ENCODE measurements around the gene ZKSCAN3. TPM values are rescaled to one million over a fixed set of nuclear protein-coding genes. Genes with fewer than 3 reads are reported as not detected.

Gene ZKSCAN3
- total and polyA plus RNA-seq, 2 of the 8 experiments (the other 6 are each of a cell fraction or from before 2014, with no cell fraction given) = 2.7 to 9.8 TPM

DNA sequence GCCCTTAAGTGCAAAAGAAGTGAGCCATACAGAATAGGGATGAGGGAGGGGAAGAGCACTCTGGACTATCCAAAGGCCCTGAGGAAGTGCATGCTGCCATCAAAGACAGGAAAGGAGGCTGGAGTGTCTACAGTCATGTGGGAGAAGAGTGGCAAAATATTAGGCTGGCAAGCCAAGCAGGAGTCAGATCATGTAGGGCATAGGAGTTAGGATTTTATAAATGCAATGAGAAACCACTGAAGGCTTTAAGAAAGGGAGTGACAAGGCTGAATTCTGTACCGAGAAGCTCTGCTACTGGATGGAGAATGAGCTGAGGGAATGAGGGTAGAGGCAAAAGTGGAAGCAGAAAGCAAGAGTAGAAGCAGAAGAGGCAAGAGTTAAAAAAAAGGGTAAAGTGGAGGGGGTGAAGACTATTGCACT lies 16.1 kb upstream of the ZKSCAN3 start:
- Histone ChIP-seq H3K14ac (ENCODE audit: insufficient read length) (no peak overlapping the region), H3K79me2 (ENCODE audit: control insufficient read depth in 1 of 2, insufficient read depth in 2 of 2, low read length in 2 of 2) (no peaks in the 10 kb centered on the region; a peak in 1 of 4 replicates), H2BK120ac (replicated peaks; ENCODE audit: low read depth, low read length) (no peak overlapping the region), H3K23ac (ENCODE audit: insufficient read length) (no peak overlapping the region), H2AFZ (ENCODE audit: low read length) (no peak overlapping the region), H2BK12ac (ENCODE audit: low read depth, low read length) (no peak overlapping the region), H3K56ac (replicated peaks; ENCODE audit: insufficient read length, low read depth, low read length) (no peak overlapping the region), H4K5ac (ENCODE audit: insufficient read length, low read depth, low read length) (no peak overlapping the region), H3K27me3 (replicated peaks in 1 of 4; ENCODE audit: control insufficient read depth in 3 of 4, extremely low read depth in 1 of 4, insufficient read depth in 3 of 4, low read length in 3 of 4) (no peaks in the 10 kb centered on the region), H3K4me1 (replicated peaks in 1 of 4; ENCODE audit: control insufficient read depth in 3 of 4, insufficient read depth in 4 of 4, low read length in 3 of 4) (no peaks in the 10 kb centered on the region), H3K23me2 (ENCODE audit: low read depth, low read length) (peaks cover 2% of the 10 kb centered on the region; the same call in 1 of the 2 replicates), H2BK15ac (ENCODE audit: low read length) (no peak overlapping the region), H3K4ac (replicated peaks; ENCODE audit: insufficient read length, low read depth, low read length) (no peak overlapping the region), H4K8ac (ENCODE audit: extremely low read depth, insufficient read depth, low read length) (no peak overlapping the region), H3K4me2 (ENCODE audit: insufficient read depth in 1 of 2, low read depth in 2 of 2, low read length in 2 of 2) (no peak overlapping the region; a peak in 1 of 4 replicates), H3K4me3 (ENCODE audit: extremely low read depth in 1 of 4, insufficient read depth in 2 of 4, low read depth in 3 of 4, low read length in 4 of 4) (no peak overlapping the region), H3K27ac (ENCODE audit: low read depth, low read length) (no peak overlapping the region), H2BK20ac (ENCODE audit: low read length) (no peak overlapping the region), H3K79me1 (ENCODE audit: low read depth, low read length) (no peaks in the 10 kb centered on the region), H4K20me1 (replicated peaks in 1 of 2; ENCODE audit: control insufficient read depth in 1 of 2, insufficient read depth in 2 of 2, low read length in 2 of 2) (no peaks in the 10 kb centered on the region), H2AK5ac (ENCODE audit: low read depth, low read length) (no peak overlapping the region), H4K91ac (replicated peaks; ENCODE audit: insufficient read length, low read length) (no peak overlapping the region), H3K36me3 (ENCODE audit: control insufficient read depth in 2 of 4, insufficient read depth in 4 of 4, low read length in 3 of 4) (peaks cover 0 to 8% (median 2%) of the 10 kb centered on the region in 4 experiments; a peak in 3 of 8 replicates), H2BK5ac (ENCODE audit: low read depth, low read length) (no peak overlapping the region), H3K18ac (ENCODE audit: extremely low read depth, low read length) (no peak overlapping the region), H3K9me3 (ENCODE audit: insufficient read depth in 2 of 2, low read depth in 1 of 2, low read length in 1 of 2) (peaks cover 9 to 10% of the 10 kb centered on the region in 2 experiments), H3K9ac (replicated peaks in 1 of 4; ENCODE audit: extremely low read depth in 1 of 4, low read depth in 3 of 4, low read length in 3 of 4) (no peak overlapping the region)
- ChIA-PET POLR2A (ENCODE audit: partially characterized antibody) (interaction anchor here (0.6 to 3.6 kb wide), 5 partner anchors 16 to 102 kb away, joined by 3 to 36 read pairs (median 4); partner anchors contain the start of gene ZKSCAN3), CTCF (ENCODE audit: partially characterized antibody) (interaction anchor here (1.0 kb wide), 1 partner anchor 26 kb away, joined by 3 read pairs; no protein-coding TSS in a partner anchor)
- DNase-seq (ENCODE audit: low read depth in 1 of 2, low spot score in 2 of 2) (no peak), FAIRE-seq (no peak)
- TF ChIP-seq EGR1 (IDR thresholded peaks at IDR 0.05; ENCODE audit: borderline replicate concordance, low read depth, low read length) = no peak
- TF ChIP-seq CEBPB (IDR thresholded peaks at IDR 0.05; ENCODE audit: low read depth, low read length) = no peak
- no peak for TF ChIP-seq RXRA (IDR thresholded peaks at IDR 0.05; ENCODE audit: insufficient read depth, low read depth, low read length)
- TF ChIP-seq SP2 (IDR thresholded peaks at IDR 0.05; ENCODE audit: low read length) = no peak
- TF ChIP-seq SP4 (IDR thresholded peaks at IDR 0.05; ENCODE audit: low read length) = no peak
- TF ChIP-seq, protein P1, sequence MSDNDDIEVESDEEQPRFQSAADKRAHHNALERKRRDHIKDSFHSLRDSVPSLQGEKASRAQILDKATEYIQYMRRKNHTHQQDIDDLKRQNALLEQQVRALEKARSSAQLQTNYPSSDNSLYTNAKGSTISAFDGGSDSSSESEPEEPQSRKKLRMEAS (IDR thresholded peaks at IDR 0.05) = no peak
- no peak for TF ChIP-seq TCF12 (IDR thresholded peaks at IDR 0.05; ENCODE audit: low read depth, low read length)
- no peak for TF ChIP-seq BACH1 (IDR thresholded peaks at IDR 0.05; ENCODE audit: low read length)
- TF ChIP-seq YY1 (IDR thresholded peaks at IDR 0.05; ENCODE audit: low read depth, low read length) = no peak
- TF ChIP-seq SAP30 (IDR thresholded peaks at IDR 0.05; ENCODE audit: insufficient read depth, insufficient replicate concordance, low read length) = no peak
- TF ChIP-seq JUND (IDR thresholded peaks at IDR 0.05; ENCODE audit: low read length) = no peak
- no peak for TF ChIP-seq SIN3A (conservative IDR thresholded peaks at IDR 0.05 in 1 of 2, IDR thresholded peaks at IDR 0.05 in 1 of 2; ENCODE audit: low read depth in 1 of 2, low read length in 2 of 2)
- no peak for TF ChIP-seq EP300 (IDR thresholded peaks at IDR 0.05; ENCODE audit: borderline replicate concordance in 1 of 2, low read depth in 2 of 2, low read length in 2 of 2)
- WGBS, 2 experiments (ENCODE audit: extremely low coverage in 1 of 2, insufficient coverage in 1 of 2, insufficient read length in 1 of 2, insufficient replicate concordance in 2 of 2, low coverage in 1 of 2, low lambda C conversion rate in 2 of 2, missing lambda C conversion rate in 1 of 2) = 92% methylated on average over 1 of the region's 1 CpG; no CpG with 5 or more reads in 1 of the 2 experiments

All from H1 (cell line).